Smooth muscle cell (in vitro differentiated cells): ENCODE results near the gene CNGB1. TPM values are rescaled to one million over a fixed set of nuclear protein-coding genes. Genes with fewer than 3 reads are reported as not detected.

Experiments used
- DNase-seq: peaks from one replicate; lab custom pipeline; 2025; ENCODE audit not compliant: unreplicated experiment; lab: John Stamatoyannopoulos, UW
- H2AFZ ChIP-seq: fragments of 200-600 bp; sonication (generic); 2 replicates; pipeline ENCODE4 v1.6.0; 2016; ENCODE audit warnings: antibody characterized with exemption, low read depth, mild to moderate bottlenecking
- H3F3A ChIP-seq: fragments of 200-600 bp; sonication (generic); 2 replicates; pipeline ENCODE4 v1.6.0; 2017; ENCODE audit warnings: antibody characterized with exemption, low read depth
- H3K27ac ChIP-seq: fragments of 200-600 bp; sonication (generic); 2 replicates; pipeline ENCODE4 v1.5.1; 2016; ENCODE audit warnings: low read depth, mild to moderate bottlenecking
- H3K27me3 ChIP-seq: fragments of 200-600 bp; sonication (generic); 2 replicates; pipeline ENCODE4 v1.6.1; 2016; ENCODE audit warnings: low read depth, mild to moderate bottlenecking
- H3K36me3 ChIP-seq: fragments of 200-600 bp; sonication (generic); 2 replicates; pipeline ENCODE4 v1.5.1; 2016; ENCODE audit warnings: low read depth
- H3K4me1 ChIP-seq: fragments of 200-600 bp; sonication (generic); 2 replicates; pipeline ENCODE4 v1.5.1; 2016; ENCODE audit warnings: low read depth
- H3K4me2 ChIP-seq: fragments of 200-600 bp; sonication (generic); 2 replicates; pipeline ENCODE4 v1.6.0; 2016; ENCODE audit warnings: mild to moderate bottlenecking
- H3K4me3 ChIP-seq: fragments of 200-600 bp; sonication (generic); 2 replicates; pipeline ENCODE4 v1.5.1; 2016; ENCODE audit warnings: mild to moderate bottlenecking
- H3K79me2 ChIP-seq: fragments of 200-600 bp; sonication (generic); 2 replicates; pipeline ENCODE4 v1.6.0; 2016; ENCODE audit warnings: low read depth, mild to moderate bottlenecking
- H3K9ac ChIP-seq: fragments of 200-600 bp; sonication (generic); 2 replicates; pipeline ENCODE4 v1.6.0; 2016; ENCODE audit warnings: low read depth
- H3K9me3 ChIP-seq: fragments of 200-600 bp; sonication (generic); replicated peaks from 2 replicates; pipeline ENCODE4 v1.5.1; 2016; ENCODE audit warnings: low read depth
- H4K20me1 ChIP-seq: fragments of 200-600 bp; sonication (generic); 2 replicates; pipeline ENCODE4 v1.6.0; 2016; ENCODE audit warnings: low read depth
- WGBS: methylation state at CpG from one replicate; pipeline ENCODE4 v1.1.7; 2016; ENCODE audit warnings: low lambda C conversion rate; 5-methylcytosine and 5-hydroxymethylcytosine counted together
- polyA plus RNA-seq: library from polyadenylated mRNA; unstranded; fragments of >200 nt; fragmentation: Nextera tagmentation; extraction: Ambion mirVana; gene quantifications from 2 replicates; pipeline ENCODE4 v1.2.1, GENCODE V29; 2016
- total RNA-seq: library from RNA; depleted of rRNA; stranded (reverse); fragments of >200 nt; gene quantifications from 2 replicates; pipeline ENCODE4 v1.2.3, GENCODE V29; 2014
- TF ChIP-seq, protein P1 (sequence below): fragments of 200-600 bp; sonication (generic); IDR thresholded peaks from 2 replicates; pipeline ENCODE4 v1.5.1; 2017; ENCODE audit warnings: borderline replicate concordance, mild to moderate bottlenecking, antibody characterized with exemption; ENCODE audit not compliant: insufficient read depth, poor library complexity, severe bottlenecking

Gene CNGB1
- total and polyA plus RNA-seq, 2 experiments from 2014 or later, result not detected

DNA sequence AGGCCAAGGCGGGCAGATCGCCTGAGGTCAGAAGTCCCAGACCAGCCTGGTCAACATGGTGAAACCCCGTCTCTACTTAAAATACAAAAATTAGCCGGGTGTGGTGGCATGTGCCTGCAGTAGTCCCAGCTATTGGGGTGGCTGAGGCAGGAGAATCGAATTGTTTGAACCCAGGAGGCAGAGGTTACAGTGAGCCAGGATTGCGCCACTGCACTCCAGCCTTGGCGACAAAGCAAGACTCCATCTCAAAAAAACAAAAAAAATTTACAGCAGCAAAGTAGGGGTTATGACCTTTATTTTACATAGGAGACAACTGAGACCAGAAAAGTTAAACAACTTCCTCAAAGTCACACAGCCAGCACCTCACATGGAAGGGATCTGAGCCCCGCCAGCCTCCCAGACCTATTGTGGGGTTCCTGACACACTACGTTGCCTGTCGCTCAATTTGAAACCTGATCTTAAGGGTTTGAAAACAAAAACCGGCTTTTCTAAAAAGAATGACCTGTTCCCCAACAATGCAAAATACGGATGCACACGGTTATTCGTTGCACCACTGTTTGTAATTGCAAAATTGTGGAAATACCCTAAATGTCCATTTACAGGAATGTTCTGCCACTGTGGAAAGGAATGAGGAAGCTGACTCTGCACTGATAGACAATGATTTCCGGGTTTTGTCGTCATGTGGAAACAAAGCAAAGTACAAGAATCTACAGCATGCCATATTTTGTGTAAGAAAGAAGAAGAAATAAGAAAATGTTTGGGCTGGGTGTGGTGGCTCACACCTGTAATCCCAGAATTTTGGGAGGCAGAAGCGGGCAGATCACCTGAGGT, 77.2 kb downstream of the CNGB1 start:
- WGBS, result 72% methylated on average over 17 of the region's 17 CpGs
- Histone ChIP-seq H3K27ac (no peak overlapping the region), H3K9me3 (no peaks in the 10 kb centered on the region), H3K79me2 (no peaks in the 10 kb centered on the region), H3F3A (no peaks in the 10 kb centered on the region), H3K27me3 (no peaks in the 10 kb centered on the region), H2AFZ (no peak overlapping the region), H3K4me2 (no peak overlapping the region), H3K4me3 (no peak overlapping the region), H3K9ac (no peak overlapping the region), H4K20me1 (no peaks in the 10 kb centered on the region), H3K36me3 (no peaks in the 10 kb centered on the region), H3K4me1 (no peaks in the 10 kb centered on the region)
- no peak for DNase-seq
- TF ChIP-seq, protein P1, sequence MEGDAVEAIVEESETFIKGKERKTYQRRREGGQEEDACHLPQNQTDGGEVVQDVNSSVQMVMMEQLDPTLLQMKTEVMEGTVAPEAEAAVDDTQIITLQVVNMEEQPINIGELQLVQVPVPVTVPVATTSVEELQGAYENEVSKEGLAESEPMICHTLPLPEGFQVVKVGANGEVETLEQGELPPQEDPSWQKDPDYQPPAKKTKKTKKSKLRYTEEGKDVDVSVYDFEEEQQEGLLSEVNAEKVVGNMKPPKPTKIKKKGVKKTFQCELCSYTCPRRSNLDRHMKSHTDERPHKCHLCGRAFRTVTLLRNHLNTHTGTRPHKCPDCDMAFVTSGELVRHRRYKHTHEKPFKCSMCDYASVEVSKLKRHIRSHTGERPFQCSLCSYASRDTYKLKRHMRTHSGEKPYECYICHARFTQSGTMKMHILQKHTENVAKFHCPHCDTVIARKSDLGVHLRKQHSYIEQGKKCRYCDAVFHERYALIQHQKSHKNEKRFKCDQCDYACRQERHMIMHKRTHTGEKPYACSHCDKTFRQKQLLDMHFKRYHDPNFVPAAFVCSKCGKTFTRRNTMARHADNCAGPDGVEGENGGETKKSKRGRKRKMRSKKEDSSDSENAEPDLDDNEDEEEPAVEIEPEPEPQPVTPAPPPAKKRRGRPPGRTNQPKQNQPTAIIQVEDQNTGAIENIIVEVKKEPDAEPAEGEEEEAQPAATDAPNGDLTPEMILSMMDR, result no peak

DNA sequence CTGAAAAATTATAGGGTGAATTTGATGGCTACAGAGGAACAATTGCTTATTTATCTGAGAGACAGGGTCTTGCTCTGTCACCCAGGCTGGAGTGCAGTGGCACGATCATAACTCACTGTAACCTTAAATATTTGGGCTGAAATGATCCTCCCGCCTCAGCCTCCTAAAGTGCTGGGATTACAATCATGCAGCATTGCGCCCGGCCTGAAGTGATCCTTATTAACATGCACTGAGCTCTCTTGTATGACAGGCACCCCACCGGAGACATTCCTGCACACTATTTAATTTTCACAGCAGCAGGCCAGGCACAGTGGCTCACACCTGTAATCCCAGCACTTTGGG, 77.7 kb downstream of the CNGB1 start:
- Histone ChIP-seq H3K4me2 (no peak overlapping the region), H3K4me3 (no peak overlapping the region), H3K79me2 (no peaks in the 10 kb centered on the region), H3K27ac (no peak overlapping the region), H3K36me3 (no peaks in the 10 kb centered on the region), H3F3A (no peaks in the 10 kb centered on the region), H3K27me3 (no peaks in the 10 kb centered on the region), H3K4me1 (no peaks in the 10 kb centered on the region), H4K20me1 (no peaks in the 10 kb centered on the region), H3K9ac (no peak overlapping the region), H2AFZ (no peak overlapping the region), H3K9me3 (no peaks in the 10 kb centered on the region)
- TF ChIP-seq, protein P1, result no peak
- no peak for DNase-seq
- 90% methylated on average over 5 of the region's 5 CpGs for WGBS

DNA sequence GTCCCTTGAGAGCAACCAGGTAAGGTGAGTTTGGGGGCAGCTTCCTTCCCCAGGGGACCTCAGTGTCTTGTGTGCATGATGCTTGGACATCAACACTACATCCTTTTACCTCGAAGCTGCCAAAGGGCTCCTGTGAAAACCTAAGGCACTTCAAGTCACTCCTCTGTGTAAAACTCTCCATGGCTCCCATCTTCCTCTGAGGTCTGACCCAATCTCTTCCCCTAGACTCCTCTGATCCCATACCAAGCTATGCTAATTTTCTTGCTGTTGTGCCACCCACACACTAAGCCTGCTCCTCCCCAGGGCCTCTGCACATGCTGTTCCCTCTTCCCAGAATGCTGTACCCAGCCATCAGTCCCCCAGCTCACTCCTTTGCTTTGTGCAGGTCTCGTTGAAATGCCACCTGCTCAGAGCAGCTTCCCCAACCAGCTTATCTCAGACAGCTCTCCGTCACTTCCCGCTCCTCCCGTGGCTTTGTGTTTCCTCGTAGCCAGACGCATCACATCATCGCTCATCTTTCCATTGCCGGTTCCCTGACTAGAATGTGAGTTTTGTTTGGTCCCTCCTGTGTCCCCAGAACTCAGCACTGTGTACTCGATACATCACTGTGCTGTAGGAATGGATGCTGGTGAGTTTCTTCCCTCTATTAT, 78.4 kb downstream of the CNGB1 start:
- Histone ChIP-seq H2AFZ (no peak overlapping the region), H3K9me3 (no peaks in the 10 kb centered on the region), H3K4me2 (no peak overlapping the region), H4K20me1 (no peaks in the 10 kb centered on the region), H3K27me3 (no peaks in the 10 kb centered on the region), H3K79me2 (no peaks in the 10 kb centered on the region), H3F3A (no peaks in the 10 kb centered on the region), H3K9ac (no peak overlapping the region), H3K27ac (no peak overlapping the region), H3K36me3 (no peaks in the 10 kb centered on the region), H3K4me3 (no peak overlapping the region), H3K4me1 (no peaks in the 10 kb centered on the region)
- TF ChIP-seq, protein P1, result no peak
- WGBS, result 78% methylated on average over 10 of the region's 10 CpGs
- no peak for DNase-seq
